Measurements from ENCODE around the gene MAP3K20. TPM values are rescaled to one million over a fixed set of nuclear protein-coding genes. Genes with fewer than 3 reads are reported as not detected.

MAP3K20 gene
- total and polyA plus RNA-seq, 2 of the 8 experiments (the other 6 are each of a cell fraction or from before 2014, with no cell fraction given): 3.1 to 11.1 TPM

DNA sequence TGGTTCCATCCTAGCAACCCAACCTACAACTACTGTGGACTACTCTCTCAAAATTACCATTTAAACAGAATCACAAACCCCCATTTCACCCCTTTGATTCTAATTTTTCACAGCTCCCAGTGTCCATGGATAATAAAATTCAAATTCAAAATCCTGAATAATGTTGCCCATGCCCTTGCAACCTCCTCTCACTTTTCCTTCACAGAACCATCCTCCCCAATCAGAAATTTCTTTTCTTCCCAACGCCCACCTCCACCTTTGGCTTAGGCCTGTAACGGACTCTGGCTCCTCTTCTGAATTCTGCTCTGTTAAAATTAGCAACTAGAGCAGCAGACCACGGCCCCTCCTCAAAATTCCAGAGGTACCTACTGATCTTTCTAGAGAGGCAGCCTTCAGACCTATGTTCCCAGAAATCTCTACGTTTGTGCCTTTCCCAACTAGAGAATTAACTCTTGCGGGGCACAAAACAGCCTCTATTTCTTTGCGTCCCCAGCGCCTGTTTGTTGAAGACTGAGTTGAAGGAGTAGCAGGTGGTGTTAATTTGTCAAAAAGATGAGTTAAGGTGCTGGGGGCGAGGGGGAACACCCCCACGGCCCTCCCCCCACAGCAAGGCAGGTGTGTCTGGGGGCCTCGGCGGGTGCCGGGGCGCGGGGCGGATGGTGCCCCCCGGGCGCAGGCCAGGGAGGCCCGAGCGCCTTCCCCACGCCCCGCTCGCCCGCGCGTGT lies 428 bp upstream of the MAP3K20 start:
- Histone ChIP-seq H3K4me3 (ENCODE audit: extremely low read depth in 1 of 4, insufficient read depth in 2 of 4, low read depth in 3 of 4, low read length in 4 of 4) (peak overlapping the region; percentile 42 to 85 (median 78)), H3K23me2 (ENCODE audit: low read depth, low read length) (peaks cover 3% of the 10 kb centered on the region), H3K4ac (replicated peaks; ENCODE audit: insufficient read length, low read depth, low read length) (no peak overlapping the region), H2BK15ac (ENCODE audit: low read length) (no peak overlapping the region), H3K56ac (replicated peaks; ENCODE audit: insufficient read length, low read depth, low read length) (peak overlapping the region; percentile 37), H2AFZ (ENCODE audit: low read length) (peak overlapping the region; percentile 37; the same call in 1 of the 2 replicates), H2BK20ac (ENCODE audit: low read length) (no peak overlapping the region), H2BK12ac (ENCODE audit: low read depth, low read length) (no peak overlapping the region; the same call in 1 of the 2 replicates), H2BK5ac (ENCODE audit: low read depth, low read length) (no peak overlapping the region), H3K36me3 (ENCODE audit: control insufficient read depth in 2 of 4, insufficient read depth in 4 of 4, low read length in 3 of 4) (no peaks in the 10 kb centered on the region), H3K23ac (ENCODE audit: insufficient read length) (no peak overlapping the region), H3K14ac (ENCODE audit: insufficient read length) (no peak overlapping the region), H3K9me3 (ENCODE audit: insufficient read depth in 2 of 2, low read depth in 1 of 2, low read length in 1 of 2) (no peaks in the 10 kb centered on the region), H2BK120ac (replicated peaks; ENCODE audit: low read depth, low read length) (no peak overlapping the region), H4K91ac (replicated peaks; ENCODE audit: insufficient read length, low read length) (no peak overlapping the region), H4K5ac (ENCODE audit: insufficient read length, low read depth, low read length) (no peak overlapping the region), H3K9ac (replicated peaks in 1 of 4; ENCODE audit: extremely low read depth in 1 of 4, low read depth in 3 of 4, low read length in 3 of 4) (peak overlapping the region in 3 of 4 experiments; percentile 75 to 88 (median 82); a peak in 5 of 7 replicates), H3K4me1 (replicated peaks in 1 of 4; ENCODE audit: control insufficient read depth in 3 of 4, insufficient read depth in 4 of 4, low read length in 3 of 4) (peaks cover 0 to 3% (median 1%) of the 10 kb centered on the region in 4 experiments; a peak in 3 of 7 replicates), H4K20me1 (replicated peaks in 1 of 2; ENCODE audit: control insufficient read depth in 1 of 2, insufficient read depth in 2 of 2, low read length in 2 of 2) (peaks cover 0 to 2% of the 10 kb centered on the region in 2 experiments), H4K8ac (ENCODE audit: extremely low read depth, insufficient read depth, low read length) (peak overlapping the region; percentile 63; the same call in 1 of the 2 replicates), H3K18ac (ENCODE audit: extremely low read depth, low read length) (peak overlapping the region; percentile 49; the same call in 1 of the 2 replicates), H3K4me2 (ENCODE audit: insufficient read depth in 1 of 2, low read depth in 2 of 2, low read length in 2 of 2) (peak overlapping the region; percentile 59 to 89), H2AK5ac (ENCODE audit: low read depth, low read length) (no peak overlapping the region), H3K79me1 (ENCODE audit: low read depth, low read length) (no peaks in the 10 kb centered on the region), H3K27me3 (replicated peaks in 1 of 4; ENCODE audit: control insufficient read depth in 3 of 4, extremely low read depth in 1 of 4, insufficient read depth in 3 of 4, low read length in 3 of 4) (no peaks in the 10 kb centered on the region), H3K27ac (ENCODE audit: low read depth, low read length) (no peak overlapping the region), H3K79me2 (ENCODE audit: control insufficient read depth in 1 of 2, insufficient read depth in 2 of 2, low read length in 2 of 2) (peaks cover 0 to 3% of the 10 kb centered on the region in 2 experiments; a peak in 1 of 4 replicates)
- TF ChIP-seq SIN3A (conservative IDR thresholded peaks at IDR 0.05 in 1 of 2, IDR thresholded peaks at IDR 0.05 in 1 of 2; ENCODE audit: low read depth in 1 of 2, low read length in 2 of 2) (0 out of 4 replicates have a peak, but pooled peaks of 1 of the 2 experiments have one; percentile 17), MAFK (IDR thresholded peaks at IDR 0.05; ENCODE audit: low read depth, low read length) (no peak)
- 14% methylated on average over 7 of the region's 25 CpGs; no CpG with 5 or more reads in 1 of the 2 experiments for WGBS, 2 experiments (ENCODE audit: extremely low coverage in 1 of 2, insufficient coverage in 1 of 2, insufficient read length in 1 of 2, insufficient replicate concordance in 2 of 2, low coverage in 1 of 2, low lambda C conversion rate in 2 of 2, missing lambda C conversion rate in 1 of 2)
- ChIA-PET CTCF (ENCODE audit: partially characterized antibody) (interaction anchor here (0.8 to 1.2 kb wide), 5 partner anchors 8 to 138 kb away, joined by 3 to 4 read pairs (median 3); no protein-coding TSS in a partner anchor), POLR2A (ENCODE audit: partially characterized antibody) (no interaction called here)
- FAIRE-seq (no peak), DNase-seq (ENCODE audit: low read depth in 1 of 2, low spot score in 2 of 2) (no peak)

All from H1 (cell line).